KMS-11 (cell line): ENCODE measurements around the gene ASPSCR1.

Experiments used
- H2AFZ ChIP-seq: fragments of 200-600 bp; sonication (generic); 2 replicates; pipeline ENCODE4 v1.6.1; 2016; ENCODE audit warnings: antibody characterized with exemption, mixed run types, low read depth
- H3K27ac ChIP-seq: fragments of 200-600 bp; sonication (generic); 2 replicates; pipeline ENCODE4 v1.6.1; 2016; ENCODE audit warnings: mild to moderate bottlenecking, mixed run types
- H3K27me3 ChIP-seq: fragments of 200-600 bp; sonication (generic); 2 replicates; pipeline ENCODE4 v1.6.1; 2017; ENCODE audit warnings: mild to moderate bottlenecking, low read depth, mixed run types, moderate library complexity; ENCODE audit not compliant: insufficient read depth
- H3K36me3 ChIP-seq: fragments of 200-600 bp; sonication (generic); 2 replicates; pipeline ENCODE4 v1.6.1; 2017; ENCODE audit warnings: mild to moderate bottlenecking, mixed run types; ENCODE audit not compliant: insufficient read depth
- H3K4me1 ChIP-seq: fragments of 200-600 bp; sonication (generic); 2 replicates; pipeline ENCODE4 v1.6.1; 2016; ENCODE audit warnings: mild to moderate bottlenecking, low read depth, mixed run types; ENCODE audit not compliant: poor library complexity, severe bottlenecking
- H3K4me2 ChIP-seq: fragments of 200-600 bp; sonication (generic); 2 replicates; pipeline ENCODE4 v1.7.0; 2016; ENCODE audit warnings: mild to moderate bottlenecking, mixed run types
- H3K4me3 ChIP-seq: fragments of 200-600 bp; sonication (generic); IDR thresholded peaks from 2 replicates; pipeline ENCODE4 v1.6.1; 2017; ENCODE audit warnings: low read depth, low read length, mixed read lengths; ENCODE audit not compliant: insufficient read depth
- H3K79me2 ChIP-seq: fragments of 200-600 bp; sonication (generic); 2 replicates; pipeline ENCODE4 v1.6.1; 2016; ENCODE audit warnings: low read depth, mixed run types; ENCODE audit not compliant: insufficient read depth
- H3K9ac ChIP-seq: fragments of 200-600 bp; sonication (generic); 2 replicates; pipeline ENCODE4 v1.6.1; 2016; ENCODE audit warnings: mild to moderate bottlenecking, mixed run types
- H4K20me1 ChIP-seq: fragments of 200-600 bp; sonication (generic); 2 replicates; pipeline ENCODE4 v1.6.1; 2016; ENCODE audit warnings: mild to moderate bottlenecking, mixed run types; ENCODE audit not compliant: insufficient read depth
- TF ChIP-seq, protein P1 (sequence below): fragments of 200-600 bp; sonication (generic); conservative IDR thresholded peaks from 2 replicates; pipeline ENCODE4 v1.6.1; 2017; ENCODE audit warnings: low read depth, mild to moderate bottlenecking, antibody characterized with exemption, low read length, moderate library complexity, mixed read lengths

The ASPSCR1 gene

DNA sequence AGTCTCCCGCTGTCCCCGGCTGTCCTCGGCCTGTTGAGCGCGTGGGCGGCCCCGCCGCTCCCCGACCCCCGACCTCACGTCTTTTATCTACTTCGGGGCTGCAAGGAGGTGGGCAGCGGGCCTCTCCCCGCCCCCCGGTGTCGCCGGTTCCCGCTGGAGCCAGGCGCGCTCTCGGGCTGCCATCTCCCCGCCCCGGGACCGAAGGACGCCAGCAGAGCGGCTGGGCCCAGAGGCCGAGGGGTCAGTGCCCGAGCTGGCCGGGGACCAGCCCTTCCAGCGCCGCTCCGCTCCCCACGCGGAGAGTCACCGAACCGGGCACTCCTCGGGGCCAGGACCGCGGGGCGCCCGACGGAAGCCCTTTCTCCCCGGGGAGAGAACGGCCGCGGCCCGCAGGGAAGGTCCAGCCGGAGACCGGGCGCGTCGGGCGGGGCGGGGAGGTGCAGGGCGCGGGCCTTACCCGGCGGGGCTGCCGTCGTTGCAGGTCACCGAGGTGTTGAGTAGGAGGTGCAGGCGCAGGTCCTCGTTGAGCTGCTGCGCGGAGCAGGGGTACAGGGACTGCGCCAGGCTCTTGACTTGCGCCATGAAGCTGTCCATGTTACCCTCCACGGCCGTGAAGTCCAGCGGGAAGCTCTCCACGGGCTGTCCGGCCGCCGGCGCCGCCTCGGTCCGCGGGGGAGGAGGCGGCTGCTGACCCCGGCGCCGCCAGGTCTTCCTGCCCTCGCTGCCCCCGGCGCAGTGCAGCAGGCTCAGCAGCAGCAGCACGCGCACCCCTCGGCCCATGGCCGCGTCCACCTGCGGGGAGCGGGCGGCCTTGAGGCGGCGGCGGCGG is 17.1 kb upstream of the ASPSCR1 start:
- Histone ChIP-seq H4K20me1 (no peaks in the 10 kb centered on the region), H3K27ac (no peak overlapping the region), H3K4me3 (no peak overlapping the region), H3K27me3 (peaks cover 71% of the 10 kb centered on the region), H3K9ac (no peak overlapping the region), H3K4me1 (no peaks in the 10 kb centered on the region), H3K79me2 (no peaks in the 10 kb centered on the region), H2AFZ (no peak overlapping the region; the same call in 1 of the 2 replicates), H3K36me3 (no peaks in the 10 kb centered on the region), H3K4me2 (no peak overlapping the region)
- TF ChIP-seq, protein P1, sequence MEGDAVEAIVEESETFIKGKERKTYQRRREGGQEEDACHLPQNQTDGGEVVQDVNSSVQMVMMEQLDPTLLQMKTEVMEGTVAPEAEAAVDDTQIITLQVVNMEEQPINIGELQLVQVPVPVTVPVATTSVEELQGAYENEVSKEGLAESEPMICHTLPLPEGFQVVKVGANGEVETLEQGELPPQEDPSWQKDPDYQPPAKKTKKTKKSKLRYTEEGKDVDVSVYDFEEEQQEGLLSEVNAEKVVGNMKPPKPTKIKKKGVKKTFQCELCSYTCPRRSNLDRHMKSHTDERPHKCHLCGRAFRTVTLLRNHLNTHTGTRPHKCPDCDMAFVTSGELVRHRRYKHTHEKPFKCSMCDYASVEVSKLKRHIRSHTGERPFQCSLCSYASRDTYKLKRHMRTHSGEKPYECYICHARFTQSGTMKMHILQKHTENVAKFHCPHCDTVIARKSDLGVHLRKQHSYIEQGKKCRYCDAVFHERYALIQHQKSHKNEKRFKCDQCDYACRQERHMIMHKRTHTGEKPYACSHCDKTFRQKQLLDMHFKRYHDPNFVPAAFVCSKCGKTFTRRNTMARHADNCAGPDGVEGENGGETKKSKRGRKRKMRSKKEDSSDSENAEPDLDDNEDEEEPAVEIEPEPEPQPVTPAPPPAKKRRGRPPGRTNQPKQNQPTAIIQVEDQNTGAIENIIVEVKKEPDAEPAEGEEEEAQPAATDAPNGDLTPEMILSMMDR: no peak

DNA sequence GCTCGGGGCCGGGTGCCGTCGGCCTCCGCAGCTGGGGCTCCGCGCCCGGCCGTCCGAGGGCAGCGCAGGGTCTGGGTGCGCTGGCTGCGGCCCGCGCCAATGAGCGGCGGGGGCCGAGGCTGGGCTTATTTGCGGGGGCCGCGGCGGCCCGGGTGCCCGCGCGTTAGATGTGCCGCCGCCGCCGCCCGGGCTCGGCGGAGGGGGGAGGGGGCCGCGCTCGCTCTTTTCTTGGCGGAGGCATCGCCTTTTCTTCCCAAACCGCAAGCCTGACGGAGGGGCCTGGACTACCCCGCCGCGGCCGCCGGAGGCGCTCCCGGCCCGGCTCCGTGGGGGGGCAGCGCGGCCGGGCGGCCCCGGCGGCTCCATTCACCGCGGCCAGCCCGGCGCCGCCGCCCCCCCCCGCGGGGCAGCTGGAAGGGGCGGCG is 16.3 kb upstream of the ASPSCR1 start, which contains the start of gene NOTUM:
TSS of gene NOTUM (minus strand) at position 101 of the 425 bp plus-strand sequence. CDS start 278 bp downstream, outside the sequence.
- Histone ChIP-seq H3K27ac (no peak within 1 kb of the TSS), H2AFZ (no peak within 1 kb of the TSS; the same call in 1 of the 2 replicates), H3K4me1 (no peaks in the 10 kb centered on the region), H3K4me2 (no peak within 1 kb of the TSS), H3K9ac (no peak within 1 kb of the TSS), H3K36me3 (no peaks in the 10 kb centered on the region), H3K27me3 (peaks cover 76% of the 10 kb centered on the region), H3K4me3 (no peak within 1 kb of the TSS), H4K20me1 (no peaks in the 10 kb centered on the region), H3K79me2 (no peaks in the 10 kb centered on the region)
- TF ChIP-seq, protein P1: no peak

DNA sequence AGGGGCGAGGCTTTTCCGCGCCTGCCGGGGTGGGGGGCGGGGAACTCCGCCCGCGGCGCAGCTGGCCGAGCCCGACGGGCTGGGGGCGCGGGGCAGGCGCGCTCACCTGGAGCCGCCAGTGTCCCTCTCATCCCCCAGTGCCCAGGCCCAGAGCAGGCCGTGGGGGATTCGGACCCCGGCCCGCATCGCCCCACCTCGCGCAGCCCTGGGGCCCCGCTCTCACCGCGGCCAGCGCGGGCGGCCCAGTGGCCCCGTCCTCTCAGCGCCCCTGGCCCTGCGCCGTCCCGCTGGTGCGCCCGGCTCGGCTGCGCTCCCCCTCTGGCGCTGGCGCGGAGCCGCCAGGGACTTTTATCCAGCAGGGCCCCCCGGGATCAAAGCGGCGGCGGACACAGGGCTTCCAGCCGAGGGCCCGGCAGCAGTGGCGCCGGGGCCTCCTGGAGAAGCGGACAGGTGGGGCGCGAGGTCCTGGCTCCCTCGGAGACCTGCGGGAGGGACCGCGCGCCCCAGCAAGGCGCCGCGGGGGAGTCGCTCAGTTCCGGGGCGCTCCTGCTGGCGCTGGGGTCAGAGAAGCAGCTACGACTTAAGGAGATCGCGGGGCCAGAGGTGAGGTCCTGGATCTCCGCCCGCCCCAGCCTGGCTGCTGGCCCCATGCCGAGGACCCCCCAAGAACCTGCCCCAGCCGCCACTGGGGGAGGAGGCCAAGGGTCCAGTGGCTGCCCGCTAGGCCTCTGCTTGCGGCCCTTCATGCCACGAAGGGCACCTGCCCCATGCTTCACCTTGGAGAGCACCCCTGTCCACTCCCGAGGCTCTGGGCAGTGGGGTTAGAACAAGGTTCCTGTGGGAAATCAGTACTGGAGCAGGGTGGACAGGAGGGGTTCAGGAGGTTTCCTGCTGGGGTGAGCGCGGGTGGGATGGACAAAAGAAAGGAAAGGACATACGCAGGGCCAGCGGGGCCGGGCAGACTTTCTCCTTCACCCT is 15.6 kb upstream of the ASPSCR1 start:
- H2AFZ ChIP-seq: no peak overlapping the region
- H4K20me1 ChIP-seq: no peaks in the 10 kb centered on the region
- no peaks in the 10 kb centered on the region for H3K36me3 ChIP-seq
- peaks cover 80% of the 10 kb centered on the region for H3K27me3 ChIP-seq
- H3K9ac ChIP-seq: no peak overlapping the region
- no peak overlapping the region for H3K27ac ChIP-seq
- H3K4me3 ChIP-seq: no peak overlapping the region
- no peaks in the 10 kb centered on the region for H3K4me1 ChIP-seq
- H3K4me2 ChIP-seq: no peak overlapping the region
- no peaks in the 10 kb centered on the region for H3K79me2 ChIP-seq
- TF ChIP-seq, protein P1: no peak
